SU-DHL-6 (cell line): ENCODE data around the gene ADAM10.

ENCODE experiments used
- H2AFZ ChIP-seq: fragments of 200-600 bp; sonication (generic); 2 replicates; pipeline ENCODE4 v1.6.1; 2014; ENCODE audit warnings: low read depth, mild to moderate bottlenecking, moderate library complexity, mixed read lengths, antibody characterized with exemption, low read length; ENCODE audit not compliant: severe bottlenecking
- H3F3A ChIP-seq: fragments of 200-600 bp; shearing (Covaris generic); 2 replicates; pipeline ENCODE4 v1.6.0; 2016; ENCODE audit warnings: antibody characterized with exemption, mild to moderate bottlenecking; ENCODE audit not compliant: insufficient read depth
- H3K27ac ChIP-seq: fragments of 200-600 bp; sonication (generic); 2 replicates; pipeline ENCODE4 v1.5.1; 2016; ENCODE audit warnings: low read depth, mild to moderate bottlenecking, low read length, moderate library complexity, mixed read lengths
- H3K27me3 ChIP-seq: fragments of 200-600 bp; sonication (generic), shearing (Covaris generic); 2 replicates; pipeline ENCODE4 v1.6.0; 2014; ENCODE audit warnings: mild to moderate bottlenecking, low read length
- H3K36me3 ChIP-seq: fragments of 200-600 bp; sonication (generic); 2 replicates; pipeline ENCODE4 v1.6.1; 2014; ENCODE audit warnings: mild to moderate bottlenecking, low read length, mixed read lengths
- H3K4me2 ChIP-seq: fragments of 300-600, 200-600 bp; shearing (Covaris generic), sonication (generic); 2 replicates; pipeline ENCODE4 v1.6.0; 2014; ENCODE audit warnings: low read length, low read depth, mild to moderate bottlenecking; ENCODE audit not compliant: poor library complexity, severe bottlenecking
- H3K4me3 ChIP-seq: fragments of 200-600 bp; sonication (generic); 2 replicates; pipeline ENCODE4 v1.5.1; 2014; ENCODE audit warnings: antibody characterized with exemption, low read length, mild to moderate bottlenecking, mixed read lengths; ENCODE audit not compliant: insufficient read depth, poor library complexity, severe bottlenecking
- H3K79me2 ChIP-seq: fragments of 200-600 bp; sonication (generic); 2 replicates; pipeline ENCODE4 v1.6.1; 2014; ENCODE audit warnings: mild to moderate bottlenecking, low read length, moderate library complexity; ENCODE audit not compliant: insufficient read depth
- H3K9ac ChIP-seq: fragments of 200-600 bp; sonication (generic); 2 replicates; pipeline ENCODE4 v1.7.0; 2014; ENCODE audit warnings: mild to moderate bottlenecking, low read length
- H3K9me2 ChIP-seq: fragments of 200-600 bp; sonication (generic); replicated peaks from 2 replicates; pipeline ENCODE4 v1.6.1; 2014; ENCODE audit warnings: low read length; ENCODE audit not compliant: insufficient read depth
- H3K9me3 ChIP-seq: fragments of 200-600 bp; sonication (generic); 2 replicates; pipeline ENCODE4 v1.6.1; 2014; ENCODE audit warnings: low read length, mixed read lengths; ENCODE audit not compliant: insufficient read depth
- H4K20me1 ChIP-seq: fragments of 200-600 bp; sonication (generic); 2 replicates; pipeline ENCODE4 v1.6.1; 2014; ENCODE audit warnings: low read depth, mild to moderate bottlenecking, antibody characterized with exemption, low read length, moderate library complexity, mixed read lengths
- CTCF ChIP-seq: fragments of 200-600 bp; sonication (generic); IDR thresholded peaks from one replicate; pipeline ENCODE4 v1.5.1; 2017; ENCODE audit warnings: antibody characterized with exemption, mild to moderate bottlenecking, low read length, moderate library complexity; ENCODE audit not compliant: insufficient read depth, poor library complexity, severe bottlenecking
- EZH2phosphoT487 ChIP-seq: fragments of 200-600 bp; sonication (generic), shearing (Covaris generic); conservative IDR thresholded peaks from 2 replicates; pipeline ENCODE4 v1.6.1; 2018; ENCODE audit warnings: mild to moderate bottlenecking, antibody characterized with exemption, low read length, moderate library complexity, mixed read lengths

Gene ADAM10

DNA sequence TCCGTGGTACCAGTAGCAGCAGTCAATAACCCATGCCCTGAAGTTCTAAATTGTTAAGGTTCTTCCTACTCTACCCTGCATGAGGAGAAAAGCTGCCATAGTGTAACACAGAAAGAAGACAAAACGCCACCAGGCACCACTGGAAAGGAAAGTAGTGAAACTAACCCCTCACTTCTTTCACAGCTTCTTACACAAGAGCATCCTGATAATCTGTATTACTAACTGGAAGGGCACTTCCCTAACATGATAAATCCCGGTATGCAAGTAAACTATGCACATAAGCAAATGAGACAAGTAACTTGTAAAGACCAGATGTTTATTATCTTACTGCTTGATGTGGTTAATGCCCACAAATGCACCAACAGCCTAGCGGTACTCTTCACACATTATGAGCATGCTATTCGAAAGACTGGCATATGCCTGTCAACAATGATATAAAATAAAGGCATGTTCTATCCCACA is 141.3 kb downstream of the ADAM10 start:
- Histone ChIP-seq H3K9me3 (no peaks in the 10 kb centered on the region), H3K9me2 (no peaks in the 10 kb centered on the region), H3K4me3 (no peak overlapping the region), H3K9ac (no peak overlapping the region), H3K27me3 (no peaks in the 10 kb centered on the region), H3K36me3 (peaks cover 3% of the 10 kb centered on the region; the same call in 1 of the 2 replicates), H3K79me2 (no peaks in the 10 kb centered on the region), H3K27ac (no peak overlapping the region), H3F3A (no peaks in the 10 kb centered on the region), H4K20me1 (no peaks in the 10 kb centered on the region), H2AFZ (no peak overlapping the region), H3K4me2 (no peak overlapping the region)
- TF ChIP-seq CTCF, result no peak
- no peak for TF ChIP-seq EZH2phosphoT487

GRCh38 chr15:58606577-58607080 is 142.9 kb downstream of the ADAM10 start:
- Histone ChIP-seq H2AFZ (no peak overlapping the region), H3K4me2 (no peak overlapping the region), H3K9ac (no peak overlapping the region), H3K36me3 (peaks cover 3% of the 10 kb centered on the region; the same call in 1 of the 2 replicates), H3K9me3 (no peaks in the 10 kb centered on the region), H3F3A (no peaks in the 10 kb centered on the region), H3K27ac (no peak overlapping the region), H4K20me1 (no peaks in the 10 kb centered on the region), H3K27me3 (no peaks in the 10 kb centered on the region), H3K9me2 (no peaks in the 10 kb centered on the region), H3K79me2 (no peaks in the 10 kb centered on the region), H3K4me3 (no peak overlapping the region)
- TF ChIP-seq CTCF (no peak), EZH2phosphoT487 (no peak)

DNA sequence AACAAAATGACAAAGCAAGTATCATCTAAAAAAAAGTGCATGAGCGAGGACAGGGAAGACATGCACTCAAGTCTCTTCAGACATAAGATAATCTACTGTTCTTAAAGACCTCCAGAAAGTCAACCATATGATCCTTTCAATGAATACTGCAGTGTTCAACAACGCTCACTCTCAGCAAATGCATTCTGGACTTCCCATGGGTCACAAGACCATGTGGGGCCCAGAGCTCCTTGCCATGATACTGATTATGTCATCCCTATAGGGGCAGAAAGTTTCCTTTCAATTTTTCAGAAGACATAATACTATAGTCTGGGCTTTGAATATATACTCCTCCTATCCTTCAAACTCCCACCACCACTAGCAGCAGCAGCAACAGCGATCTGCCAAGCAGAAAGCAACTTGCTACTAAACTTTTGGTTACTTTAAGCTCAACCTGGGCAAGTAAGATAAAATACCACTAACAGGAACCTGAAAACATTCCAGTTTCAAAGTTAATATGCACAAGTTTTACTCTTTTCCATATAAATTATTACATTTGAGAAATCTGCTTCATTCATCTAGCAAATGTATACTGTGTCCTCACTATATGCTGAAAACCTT is 143.5 kb downstream of the ADAM10 start:
- H3K36me3 ChIP-seq, result peaks cover 3% of the 10 kb centered on the region; the same call in 1 of the 2 replicates
- no peak overlapping the region for H3K27ac ChIP-seq

More for the DNA sequence above, 143.5 kb downstream of the ADAM10 start:
- Histone ChIP-seq H3K4me3 (no peak overlapping the region), H2AFZ (no peak overlapping the region), H3K27me3 (no peaks in the 10 kb centered on the region), H3K9me3 (no peaks in the 10 kb centered on the region), H3K9ac (no peak overlapping the region), H3K4me2 (no peak overlapping the region), H4K20me1 (no peaks in the 10 kb centered on the region), H3K9me2 (no peaks in the 10 kb centered on the region), H3F3A (no peaks in the 10 kb centered on the region), H3K79me2 (no peaks in the 10 kb centered on the region)
- TF ChIP-seq EZH2phosphoT487 (no peak), CTCF (no peak)
